G401.6 (cell line): ENCODE data around the gene NDUFV3.
"Not testable (repeated sequence)": the region's sequence is repeated elsewhere in the genome, so short reads cannot be mapped to it uniquely, and the experiment has no call there.

ENCODE experiments used
- FAIRE-seq: peaks from 2 replicates; lab custom pipeline; 2012; peaks lifted over from hg19 to GRCh38; lab: Jason Lieb, UNC

Gene NDUFV3

DNA sequence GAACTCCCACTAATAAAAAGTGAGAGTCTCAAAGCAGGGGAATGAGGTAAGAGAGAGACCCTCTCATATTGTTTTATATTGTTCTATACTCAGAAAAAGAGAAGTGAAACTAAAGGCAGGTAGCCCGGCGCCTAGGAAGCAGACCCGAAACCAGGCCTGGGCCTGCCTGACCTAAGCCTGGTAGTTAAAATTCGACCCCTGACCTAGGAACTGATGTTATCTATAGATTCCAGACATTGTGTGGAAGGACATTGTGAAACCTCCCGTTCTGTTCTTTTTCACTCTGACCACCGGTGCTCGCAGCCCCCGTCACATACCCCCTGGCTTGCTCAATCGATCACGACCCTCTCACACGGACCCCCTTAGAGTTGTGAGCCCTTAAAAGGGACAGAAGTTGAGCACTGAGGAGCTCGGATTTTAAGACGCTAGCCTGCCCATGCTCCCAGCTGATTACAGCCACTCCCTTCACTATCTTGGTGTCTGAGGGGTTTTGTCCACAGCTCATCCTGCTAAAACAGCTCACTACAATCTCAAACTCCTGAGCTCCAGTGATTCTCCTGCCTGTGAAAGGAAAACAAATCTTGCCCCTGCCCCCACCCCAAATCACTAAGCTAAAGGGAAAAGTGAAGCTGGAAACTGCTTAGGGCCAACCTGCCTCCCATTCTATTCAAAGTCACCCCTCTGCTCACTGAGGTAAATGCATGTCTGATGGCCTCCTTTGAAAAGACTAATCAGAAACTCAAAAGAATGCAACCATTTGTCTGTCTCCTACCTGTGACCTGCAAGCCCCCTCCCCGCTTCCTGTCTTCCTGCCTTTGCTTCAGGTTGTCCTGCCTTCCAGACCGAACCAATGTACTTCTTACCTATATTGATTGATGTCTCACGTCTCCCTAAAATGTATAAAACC lies 44.2 kb downstream of the NDUFV3 start:
- FAIRE-seq, result not testable (repeated sequence)

DNA sequence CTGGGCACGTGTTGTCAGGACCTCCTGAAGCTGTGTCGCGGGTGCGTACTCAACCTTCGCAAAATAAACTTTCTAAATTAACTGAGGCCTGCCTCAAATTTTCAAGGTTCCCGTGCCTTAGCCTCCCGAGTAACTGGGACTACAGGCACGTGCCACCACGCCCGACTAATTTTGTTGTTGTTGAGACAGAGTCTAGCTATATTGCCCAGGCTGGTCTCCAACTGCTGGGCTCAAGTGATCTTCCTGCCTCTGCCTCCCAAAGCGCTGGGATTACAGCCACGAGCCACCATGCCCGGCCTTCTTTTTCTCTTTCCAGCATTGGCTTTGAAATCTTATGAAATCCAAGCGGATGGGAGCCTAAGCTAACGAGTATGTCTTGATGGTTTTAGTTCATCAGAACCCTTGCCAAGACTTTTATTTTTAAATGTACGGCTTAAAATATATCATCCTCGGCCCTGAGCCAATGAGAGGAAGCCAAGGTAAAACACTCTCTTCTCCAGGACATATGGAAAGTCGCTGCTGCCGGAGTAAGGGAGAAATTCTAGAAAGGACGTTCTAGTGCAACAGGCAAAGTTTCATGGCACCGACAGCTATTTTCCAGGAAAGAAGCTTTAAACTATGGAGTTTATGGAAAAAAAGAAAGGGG lies 45.0 kb downstream of the NDUFV3 start:
- FAIRE-seq, result no peak

DNA sequence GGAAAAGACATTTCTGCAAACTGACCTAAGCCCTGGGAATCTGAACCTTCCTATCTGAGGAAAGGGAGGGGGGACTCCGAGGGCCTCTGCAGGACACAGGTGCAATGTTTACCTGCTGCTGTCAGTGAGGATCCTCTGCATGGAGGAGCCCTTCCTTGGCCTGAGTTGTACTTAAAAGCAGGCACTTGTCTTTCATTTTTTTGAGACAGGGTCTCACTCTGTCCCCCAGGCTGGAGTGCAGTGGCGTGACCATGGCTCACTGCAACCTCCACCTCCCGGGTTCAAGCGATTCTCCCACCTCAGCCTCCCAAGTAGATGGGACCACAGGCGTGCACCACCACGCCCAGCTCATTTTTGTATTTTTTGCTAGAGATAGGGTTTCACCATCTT lies 45.5 kb downstream of the NDUFV3 start:
- not testable (repeated sequence) for FAIRE-seq

DNA sequence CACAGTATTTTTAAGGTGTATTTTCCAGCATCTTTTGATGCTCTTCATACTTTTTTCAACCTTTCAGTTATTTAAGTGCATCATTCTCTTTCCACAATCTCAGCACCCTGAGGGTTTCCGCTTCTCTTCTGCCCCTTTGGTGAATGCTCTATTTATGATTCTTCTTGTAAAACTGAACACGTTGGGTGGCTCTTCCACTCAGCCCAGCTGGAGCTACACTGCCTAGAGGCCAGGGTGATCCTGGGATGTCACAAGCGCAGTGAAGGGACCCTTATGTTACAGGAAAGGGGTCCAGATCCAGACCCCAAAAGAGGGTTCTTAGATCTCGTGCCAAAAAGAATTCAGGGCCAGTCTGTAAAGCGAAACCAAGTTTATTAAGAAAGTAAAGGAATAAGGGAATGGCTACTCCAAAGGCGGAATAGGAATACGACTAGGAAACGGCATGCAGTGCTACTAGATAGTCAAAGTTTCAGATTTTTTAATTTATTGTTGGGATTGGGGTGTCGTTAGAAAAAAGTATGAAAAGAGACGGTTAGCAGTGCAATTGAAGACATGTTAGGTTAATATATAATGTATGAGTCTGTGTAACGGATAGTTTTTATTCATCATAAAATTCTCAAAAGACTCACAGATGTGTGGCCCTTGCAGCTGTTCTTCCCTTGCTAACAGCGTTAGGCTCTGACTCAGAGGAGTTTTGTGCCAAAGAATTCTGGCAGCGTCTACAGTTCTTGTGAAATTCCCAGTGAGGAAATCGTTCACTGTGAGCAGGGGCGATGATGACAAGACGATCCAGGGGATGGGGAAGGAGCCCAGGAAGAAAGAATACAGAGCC lies 46.7 kb downstream of the NDUFV3 start:
- no peak for FAIRE-seq

DNA sequence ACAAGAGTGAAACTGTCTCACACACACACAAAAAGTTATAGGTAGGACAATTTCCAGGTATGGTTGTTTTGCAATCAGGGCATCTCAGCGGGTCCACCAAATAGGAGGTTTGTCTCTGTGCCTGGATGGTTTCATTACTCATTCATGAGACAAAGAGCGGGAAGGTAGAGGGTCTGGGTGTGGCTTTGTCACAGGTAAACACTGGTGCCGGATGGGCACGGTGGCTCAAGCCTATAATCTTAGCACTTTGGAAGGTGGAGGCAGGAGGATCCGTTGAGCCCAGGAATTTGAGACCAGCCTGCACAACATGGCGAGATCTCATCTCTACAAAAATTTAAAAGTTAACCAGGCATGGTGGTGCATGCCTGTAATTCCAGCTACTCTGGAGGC lies 48.6 kb downstream of the NDUFV3 start:
- no peak for FAIRE-seq

DNA sequence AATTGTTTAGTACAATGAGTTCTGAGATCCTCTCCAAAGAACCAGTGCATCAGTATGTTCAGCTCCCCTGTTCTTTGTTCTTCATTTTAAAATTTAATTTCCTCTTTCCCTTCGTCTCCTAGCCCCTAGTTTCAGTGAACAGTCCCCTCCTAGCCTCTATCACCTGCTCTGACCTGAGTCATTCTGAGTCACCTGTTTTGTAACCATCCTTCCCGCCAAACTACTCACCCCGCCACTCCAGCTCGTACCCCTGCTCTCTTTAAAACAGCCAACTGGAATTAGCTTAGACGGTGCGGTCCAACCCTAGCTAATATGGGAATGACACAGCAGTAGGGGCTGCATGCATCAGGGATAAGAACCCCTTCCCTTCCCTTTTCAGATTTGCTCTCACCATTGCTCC lies 49.1 kb downstream of the NDUFV3 start:
- no peak for FAIRE-seq

DNA sequence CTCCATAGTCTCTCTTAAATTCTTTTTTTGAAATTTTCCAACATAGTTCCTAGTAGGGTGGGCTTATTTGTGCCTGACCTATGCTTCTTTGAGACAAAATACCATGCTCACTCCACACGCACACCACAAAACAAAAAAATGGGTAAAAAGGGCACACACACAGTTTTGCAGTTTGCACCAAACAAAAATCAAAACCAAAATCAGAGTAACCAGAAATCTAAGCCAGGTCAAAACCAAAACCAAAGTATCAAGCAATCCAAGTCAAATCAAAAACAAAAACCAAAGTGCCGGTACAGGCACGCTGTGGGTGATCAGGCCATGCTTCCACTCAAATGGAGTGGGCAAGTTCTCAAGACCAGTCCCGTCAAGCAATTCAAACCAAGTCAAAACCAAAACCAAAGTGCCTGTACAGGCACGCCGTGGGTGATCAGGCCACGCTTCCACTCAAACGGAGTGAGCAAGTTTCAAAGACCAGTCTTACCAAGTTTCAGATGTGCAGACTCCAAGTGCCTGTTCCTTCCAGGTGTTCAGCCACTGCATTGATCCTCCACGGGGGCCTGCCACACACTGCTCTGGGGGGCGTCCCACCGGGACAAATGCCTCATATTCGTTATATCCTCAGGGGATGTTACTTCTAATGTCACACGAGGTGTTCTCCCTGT lies 56.1 kb downstream of the NDUFV3 start:
- not testable (repeated sequence) for FAIRE-seq

DNA sequence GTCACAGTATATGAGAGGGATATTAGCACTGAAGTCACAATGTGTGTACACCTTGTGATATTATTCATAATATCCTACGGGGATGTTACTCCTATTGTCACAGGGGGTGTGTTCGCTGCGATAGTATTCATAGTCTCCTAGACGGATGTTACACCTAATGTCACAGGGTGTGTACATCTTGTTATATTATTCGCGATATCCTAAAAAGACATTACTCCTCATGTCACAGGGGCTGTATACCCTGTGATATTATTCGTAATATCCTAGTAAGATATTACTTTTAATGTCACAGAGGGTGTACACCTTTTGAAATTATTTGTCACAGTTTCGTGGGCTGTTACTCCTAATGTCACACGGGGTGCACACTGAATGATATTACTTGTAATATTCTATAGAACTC lies 58.1 kb downstream of the NDUFV3 start:
- not testable (repeated sequence) for FAIRE-seq

DNA sequence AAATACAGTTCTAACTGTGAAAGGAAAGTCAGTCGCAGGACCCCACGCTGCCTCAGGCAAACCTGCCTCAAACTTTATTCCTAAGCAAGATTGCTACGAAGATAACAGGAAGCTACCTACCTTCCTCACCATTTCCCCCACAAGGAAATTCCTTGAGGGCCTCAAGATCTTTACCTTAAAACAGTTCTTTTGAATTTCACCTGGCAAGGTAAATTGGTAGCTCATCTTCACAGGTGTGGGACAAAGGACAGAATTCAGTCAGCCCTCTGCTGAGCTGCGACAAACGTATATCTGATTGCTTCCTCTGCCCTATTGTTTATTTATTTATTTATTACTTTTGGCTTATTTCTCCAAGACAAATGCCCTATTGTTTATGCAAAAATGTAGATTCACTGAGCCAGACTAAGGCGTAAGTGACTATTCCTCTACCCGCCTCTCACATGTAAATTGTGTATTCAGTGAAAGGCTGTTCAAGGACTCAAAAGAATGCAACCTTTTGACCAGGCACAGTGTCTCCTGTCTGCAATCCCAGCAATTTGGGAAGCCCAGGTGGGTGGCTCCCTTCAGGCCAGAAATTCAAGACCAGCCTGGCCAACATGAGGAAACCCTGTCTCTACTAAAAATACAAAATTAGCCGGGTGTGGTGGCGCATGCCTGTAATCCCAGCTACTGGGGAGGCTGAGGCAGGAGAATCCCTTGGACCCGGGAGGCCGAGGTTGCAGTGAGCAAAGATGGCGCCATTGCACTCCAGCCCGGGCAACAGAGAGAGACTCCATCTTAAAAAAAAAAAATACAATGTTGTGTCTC lies 63.9 kb downstream of the NDUFV3 start:
- no peak for FAIRE-seq

DNA sequence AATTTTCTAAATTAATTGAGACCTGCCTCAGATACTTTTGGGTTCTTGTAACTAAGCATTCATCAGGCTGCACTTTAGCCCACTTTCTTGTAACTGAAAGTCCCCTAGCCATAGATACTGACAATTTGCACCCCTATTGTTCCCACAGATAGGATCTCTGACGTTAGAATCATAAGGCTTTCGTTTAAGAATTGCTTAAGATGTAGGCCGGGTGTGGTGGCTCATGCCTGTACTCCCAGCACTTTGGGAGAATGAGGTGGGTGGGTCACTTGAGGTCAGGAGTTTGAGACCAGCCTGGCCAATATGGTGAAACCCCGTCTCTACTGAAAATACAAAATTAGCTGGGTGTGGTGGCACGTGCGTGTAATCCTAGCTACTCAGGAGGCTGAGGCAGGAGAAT lies 65.0 kb downstream of the NDUFV3 start:
- not testable (repeated sequence) for FAIRE-seq

DNA sequence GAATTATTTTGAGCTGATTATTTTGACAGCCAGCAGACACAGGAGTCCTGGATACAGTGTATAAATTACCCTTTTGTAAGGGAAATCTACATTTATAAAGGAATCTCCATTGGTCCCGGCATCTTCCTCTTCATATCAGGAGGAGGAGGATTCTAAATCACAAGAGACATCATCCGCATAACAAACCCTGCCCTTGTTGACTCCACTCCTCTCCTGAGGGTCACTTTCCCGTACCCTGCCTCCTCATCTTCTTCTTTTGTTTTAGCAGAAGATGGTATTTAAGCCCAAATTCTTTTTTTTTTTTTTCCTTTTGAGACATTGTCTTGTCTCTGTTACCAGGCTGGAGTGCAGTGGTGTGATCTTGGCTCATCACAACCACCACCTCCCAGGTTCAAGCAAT lies 66.6 kb downstream of the NDUFV3 start:
- no peak for FAIRE-seq

DNA sequence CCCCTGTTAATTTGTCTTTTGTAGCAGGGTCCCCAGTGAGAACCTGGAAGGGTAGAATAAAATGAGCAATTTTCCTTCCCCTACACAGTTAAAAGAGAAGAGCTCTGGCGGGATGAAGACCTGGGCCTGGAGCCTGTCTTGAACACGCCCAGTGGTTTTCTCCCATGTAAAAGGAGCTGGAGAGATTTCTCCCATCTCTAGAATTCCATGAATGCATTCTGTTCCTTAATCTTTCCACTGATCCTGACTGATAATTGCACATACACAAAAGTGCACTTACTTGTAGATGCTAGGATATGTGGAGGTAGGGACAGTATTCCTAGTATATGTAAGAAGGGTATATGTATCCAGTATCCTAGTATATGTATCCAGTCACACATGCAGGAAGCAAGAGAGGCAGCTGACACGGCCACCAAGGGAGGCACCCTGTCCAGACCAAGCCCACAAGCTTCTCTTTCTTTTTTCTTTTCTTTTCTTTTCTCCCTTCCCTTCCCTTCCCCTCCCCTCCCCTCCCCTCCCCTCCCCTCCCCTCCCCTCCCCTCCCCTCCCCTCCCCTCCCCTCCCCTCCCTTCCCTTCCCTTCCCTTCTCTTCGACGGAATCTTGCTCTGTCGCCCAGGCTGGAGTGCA lies 69.4 kb downstream of the NDUFV3 start:
- no peak for FAIRE-seq
